K562 (cell line): ENCODE measurements around the gene ABCG2. TPM values are rescaled to one million over a fixed set of nuclear protein-coding genes. Genes with fewer than 3 reads are reported as not detected.

Experiments used
- ATAC-seq: fragments of 200-7000 bp; cut with Tn5 transposase; 3 replicates; pipeline ENCODE4 v1.9.1; 2020; ENCODE audit warnings: moderate library complexity
- BruUV-seq: library from RNA; stranded (reverse); fragments of 400-500 nt; replicated peaks from 2 replicates; lab custom pipeline; 2021; lab: Mats Ljungman, UMichigan
- CTCF ChIA-PET: fragments of 300-600 bp; formaldehyde crosslinking; extraction: SDS; loops from one replicate; lab custom pipeline; 2021; ENCODE audit warnings: low intra/inter-chr PET ratio; lab: Yijun Ruan, JAX
- POLR2A ChIA-PET: fragments of 300-600, 350-650 bp; sonication (Branson Sonifier 250); formaldehyde crosslinking; extraction: SDS; loops from one replicate; lab custom pipeline; 2021; ENCODE audit warnings: antibody characterized with exemption, inconsistent platforms; lab: Yijun Ruan, JAX
- DNase-seq, 4 experiments: peaks; one replicate each; pipeline versions ENCODE4 v3.0.0 to v3.0.0-alpha.2; 2011 to 2018; ENCODE audit warnings: low spot score in 3 of 4, mixed read lengths in 3 of 4; ENCODE audit errors: extremely low read depth in 1 of 4
- FAIRE-seq: peaks from 2 replicates; lab custom pipeline; 2011; peaks lifted over from hg19 to GRCh38; lab: Jason Lieb, UNC
- H2AFZ ChIP-seq: 2 replicates; pipeline ENCODE4 v1.6.0; 2011; ENCODE audit warnings: low read depth, low read length, control low read depth, inconsistent platforms
- H3K27ac ChIP-seq: fragments of 200-600 bp; 3 replicates; pipeline ENCODE4 v1.8.0; 2011; ENCODE audit warnings: low read depth, mild to moderate bottlenecking, control low read depth, inconsistent platforms, low read length, moderate library complexity, mixed read lengths; ENCODE audit errors: extremely low read depth
- H3K27me3 ChIP-seq, 2 experiments: fragments of 300-600 bp in 1 of 2; 2 replicates in 1 of 2; 3 replicates in 1 of 2; pipeline versions ENCODE4 v1.6.0 to v1.8.0; 2011; ENCODE audit warnings: inconsistent platforms in 2 of 2, low read length in 2 of 2, mild to moderate bottlenecking in 1 of 2, mixed read lengths in 1 of 2, moderate library complexity in 1 of 2; ENCODE audit not compliant: control insufficient read depth in 2 of 2, insufficient read depth in 2 of 2
- H3K36me3 ChIP-seq: fragments of 300-600 bp; 3 replicates; pipeline ENCODE4 v1.8.0; 2011; ENCODE audit warnings: mild to moderate bottlenecking, low read length, inconsistent platforms; ENCODE audit not compliant: control insufficient read depth, insufficient read depth
- H3K4me1 ChIP-seq, 2 experiments: fragments of 200-600 bp in 1 of 2; replicated peaks in 1 of 2; 2 replicates in 1 of 2; 3 replicates in 1 of 2; pipeline versions ENCODE4 v1.5.1 to v1.8.0; 2011; ENCODE audit warnings: inconsistent platforms in 2 of 2, low read length in 2 of 2, mild to moderate bottlenecking in 1 of 2, mixed read lengths in 1 of 2, moderate library complexity in 1 of 2; ENCODE audit not compliant: control insufficient read depth in 2 of 2, insufficient read depth in 2 of 2
- H3K4me2 ChIP-seq: 2 replicates; pipeline ENCODE4 v1.6.1; 2011; ENCODE audit warnings: low read length, control low read depth, inconsistent platforms, mixed read lengths; ENCODE audit not compliant: insufficient read depth
- H3K4me3 ChIP-seq: fragments of 200-600 bp; sonication (generic), shearing (Covaris generic); 2 replicates; pipeline ENCODE4 v1.5.1; 2016; ENCODE audit warnings: control low read depth, inconsistent platforms
- H3K79me2 ChIP-seq: fragments of 200-600 bp; 3 replicates; pipeline ENCODE4 v1.8.0; 2011; ENCODE audit warnings: low read length, inconsistent platforms; ENCODE audit not compliant: control insufficient read depth, insufficient read depth
- H3K9ac ChIP-seq, 2 experiments: 2 replicates each; pipeline versions ENCODE4 v1.6.0 to v1.6.1; 2011; ENCODE audit warnings: low read depth in 2 of 2, low read length in 2 of 2, control low read depth in 1 of 2, inconsistent platforms in 1 of 2, mild to moderate bottlenecking in 1 of 2, mixed read lengths in 1 of 2; ENCODE audit not compliant: insufficient read depth in 1 of 2
- H3K9me1 ChIP-seq: one replicate; pipeline ENCODE4 v1.6.0; 2011; ENCODE audit warnings: inconsistent platforms, mild to moderate bottlenecking, low read length, moderate library complexity; ENCODE audit not compliant: control insufficient read depth, insufficient read depth
- H3K9me3 ChIP-seq: replicated peaks from 2 replicates; pipeline ENCODE4 v1.5.1; 2011; ENCODE audit warnings: low read depth, low read length, inconsistent platforms; ENCODE audit not compliant: control insufficient read depth, insufficient read depth
- H4K20me1 ChIP-seq: replicated peaks from 2 replicates; pipeline ENCODE4 v1.6.1; 2011; ENCODE audit warnings: low read length, inconsistent platforms, mixed read lengths; ENCODE audit not compliant: control insufficient read depth, insufficient read depth
- BRD9 ChIP-seq: fragments of 450-650 bp; IDR thresholded peaks from 2 replicates; pipeline ENCODE4 v1.6.1; 2018; ENCODE audit warnings: low read depth; ENCODE audit not compliant: partially characterized antibody
- CBX3 ChIP-seq, 2 experiments: IDR thresholded peaks; 1 replicate in 1 of 2; 2 replicates in 1 of 2; pipeline ENCODE4 v1.6.1; 2012; ENCODE audit warnings: inconsistent platforms in 2 of 2, low read length in 2 of 2, borderline replicate concordance in 1 of 2, control low read depth in 1 of 2
- ETV1 ChIP-seq: fragments of 450-650 bp; conservative IDR thresholded peaks from 2 replicates; pipeline ENCODE4 v1.6.1; 2016; ENCODE audit warnings: missing genetic modification characterization, control low read depth, low read depth, missing compliant biosample characterization
- HNRNPH1 ChIP-seq: fragments of 200-400 bp; formaldehyde crosslinking; optimal IDR thresholded peaks from 2 replicates; pipeline ENCODE3; 2017; ENCODE audit warnings: low read depth, mild to moderate bottlenecking, low read length, moderate library complexity
- LCOR ChIP-seq: sonication (generic); formaldehyde crosslinking; IDR thresholded peaks from 2 replicates; pipeline ENCODE4 v1.8.0; 2022; ENCODE audit warnings: mild to moderate bottlenecking, missing genetic modification reagents
- MCM7 ChIP-seq, 2 experiments: fragments of 450-650 bp; IDR thresholded peaks; 2 replicates each; pipeline ENCODE4 v1.6.1; 2016 to 2018
- NRF1 ChIP-seq, 2 experiments: fragments of 450-650 bp; IDR thresholded peaks in 1 of 2; conservative IDR thresholded peaks in 1 of 2; 2 replicates each; pipeline ENCODE4 v1.6.1; 2014; ENCODE audit warnings: mild to moderate bottlenecking in 2 of 2
- POLR2AphosphoS5 ChIP-seq: IDR thresholded peaks from 2 replicates; pipeline ENCODE4 v1.6.1; 2011; ENCODE audit warnings: mild to moderate bottlenecking, low read depth, low read length, moderate library complexity; ENCODE audit not compliant: control insufficient read depth, insufficient read depth
- PTTG1 ChIP-seq: fragments of 450-650 bp; IDR thresholded peaks from 2 replicates; pipeline ENCODE4 v1.6.1; 2016; ENCODE audit warnings: low read depth, mild to moderate bottlenecking, missing genetic modification characterization, missing compliant biosample characterization
- RBM17 ChIP-seq: fragments of 200-400 bp; formaldehyde crosslinking; IDR thresholded peaks from 2 replicates; pipeline ENCODE4 v1.6.1; 2017; ENCODE audit warnings: low read depth, mild to moderate bottlenecking, low read length, borderline replicate concordance
- STAT5A ChIP-seq: IDR thresholded peaks from 2 replicates; pipeline ENCODE4 v1.6.1; 2012; ENCODE audit warnings: low read length, inconsistent platforms, borderline replicate concordance
- TBP ChIP-seq: optimal IDR thresholded peaks from 2 replicates; pipeline ENCODE3; 2011; ENCODE audit warnings: low read depth, low read length, improper control_type of control experiment
- TFAP4 ChIP-seq: sonication (generic); formaldehyde crosslinking; IDR thresholded peaks from 2 replicates; pipeline ENCODE4 v1.8.0; 2022; ENCODE audit warnings: missing genetic modification reagents, mild to moderate bottlenecking, moderate library complexity, borderline replicate concordance
- ZFP36 ChIP-seq: fragments of 150-350 bp; IDR thresholded peaks from 2 replicates; pipeline ENCODE4 v1.6.1; 2018; ENCODE audit warnings: low read length, low read depth; ENCODE audit not compliant: partially characterized antibody
- ZKSCAN8 ChIP-seq: fragments of 200-800 bp; sonication (Bioruptor generic); IDR thresholded peaks from 2 replicates; pipeline ENCODE4 v1.6.1; 2016; ENCODE audit warnings: missing genetic modification characterization, missing compliant biosample characterization
- ZNF174 ChIP-seq: fragments of 250-450 bp; sonication (Bioruptor Pico); IDR thresholded peaks from 2 replicates; pipeline ENCODE4 v1.4.0; 2020; ENCODE audit warnings: mild to moderate bottlenecking
- WGBS: fragments of 100-300 bp; shearing (Covaris generic); methylation state at CpG from one replicate; pipeline ENCODE4 v1.1.6; 2016; ENCODE audit warnings: low coverage, mixed read lengths; ENCODE audit not compliant: insufficient coverage; ENCODE audit errors: missing lambda C conversion rate; 5-methylcytosine and 5-hydroxymethylcytosine counted together
- in situ Hi-C: fragments of 300-500 bp; cut with MboI; formaldehyde crosslinking; loops from 4 replicates; pipeline ENCODE4 v1.15.0; 2018; ENCODE audit warnings: inconsistent platforms, mixed read lengths
- intact Hi-C: fragments of 100-400 bp; cut with micrococcal nuclease; formaldehyde crosslinking; loops from 2 replicates; pipeline ENCODE4 v1.14.2; 2022
- polyA plus RNA-seq, 8 experiments: library from polyadenylated mRNA; depleted of rRNA in 4 of 8; stranded (reverse) in 5 of 8; unstranded in 3 of 8; fragments of >200 nt; fragmentation: Nextera tagmentation in 2 of 8; fragmentation: Illumina TruSeq in 1 of 8; extraction: Ambion mirVana in 2 of 8; extraction: Trizol in 1 of 8; gene quantifications; 2 replicates each; pipeline versions ENCODE4 v1.2.1 to v1.2.3, GENCODE V29; 2011 to 2014; ENCODE audit warnings: inconsistent platforms in 1 of 8, missing spikeins in 1 of 8
- total RNA-seq, 7 experiments: library from RNA; depleted of rRNA in 6 of 7; stranded (reverse); fragments of >200 nt in 6 of 7; fragmentation: Illumina TruSeq in 2 of 7; extraction: Trizol in 2 of 7; gene quantifications; 2 replicates each; pipeline versions ENCODE4 v1.2.1 to v1.2.3, GENCODE V29; 2011 to 2021; ENCODE audit warnings: low replicate concordance in 1 of 7
- TF ChIP-seq, protein P1 (sequence below): fragments of 450-650 bp; IDR thresholded peaks from 2 replicates; pipeline ENCODE4 v1.6.1; 2016; ENCODE audit warnings: mild to moderate bottlenecking

ABCG2 gene
- total and polyA plus RNA-seq, 9 of the 15 experiments (the other 6 are each of a cell fraction or from before 2014, with no cell fraction given) = 0.01 to 0.36 (median 0.11) TPM; not detected in 4

GRCh38 chr4:88098993-88099752 is 59.3 kb downstream of the ABCG2 start:
- Histone ChIP-seq H3K4me1 (no peaks in the 10 kb centered on the region), H2AFZ (no peak overlapping the region), H4K20me1 (no peaks in the 10 kb centered on the region), H3K9me3 (no peaks in the 10 kb centered on the region), H3K4me2 (no peak overlapping the region), H3K79me2 (no peaks in the 10 kb centered on the region), H3K27me3 (no peaks in the 10 kb centered on the region; a peak in 1 of 5 replicates), H3K27ac (no peak overlapping the region), H3K4me3 (no peak overlapping the region), H3K9me1 (no peaks in the 10 kb centered on the region), H3K36me3 (no peaks in the 10 kb centered on the region), H3K9ac (no peak overlapping the region)
- intact Hi-C loops = no loop called here
- 2% methylated on average over 4 of the region's 4 CpGs for WGBS
- FAIRE-seq = no peak
- no peak for ATAC-seq
- BruUV-seq = no TSS peak
- no peak for DNase-seq
- CTCF ChIA-PET = no interaction called here
- POLR2A ChIA-PET = no interaction called here
- in situ Hi-C loops = no loop called here
- TF ChIP-seq TBP (no peak), HNRNPH1 (no peak), TFAP4 (CRISPR knock-in tag) (no peak), PTTG1 (tag) (no peak), ZFP36 (no peak), ETV1 (no peak), CBX3 (IDR thresholded peaks at IDR 0.05; ENCODE audit: borderline replicate concordance in 1 of 2, low read length in 2 of 2) (no peak), RBM17 (no peak), LCOR (no peak), POLR2AphosphoS5 (no peak), STAT5A (no peak), NRF1 (conservative IDR thresholded peaks at IDR 0.05 in 1 of 2, IDR thresholded peaks at IDR 0.05 in 1 of 2) (no peak), MCM7 (IDR thresholded peaks at IDR 0.05) (no peak), ZKSCAN8 (CRISPR knock-in tag) (no peak), BRD9 (no peak), ZNF174 (CRISPR knock-in tag) (no peak)
- TF ChIP-seq, protein P1, sequence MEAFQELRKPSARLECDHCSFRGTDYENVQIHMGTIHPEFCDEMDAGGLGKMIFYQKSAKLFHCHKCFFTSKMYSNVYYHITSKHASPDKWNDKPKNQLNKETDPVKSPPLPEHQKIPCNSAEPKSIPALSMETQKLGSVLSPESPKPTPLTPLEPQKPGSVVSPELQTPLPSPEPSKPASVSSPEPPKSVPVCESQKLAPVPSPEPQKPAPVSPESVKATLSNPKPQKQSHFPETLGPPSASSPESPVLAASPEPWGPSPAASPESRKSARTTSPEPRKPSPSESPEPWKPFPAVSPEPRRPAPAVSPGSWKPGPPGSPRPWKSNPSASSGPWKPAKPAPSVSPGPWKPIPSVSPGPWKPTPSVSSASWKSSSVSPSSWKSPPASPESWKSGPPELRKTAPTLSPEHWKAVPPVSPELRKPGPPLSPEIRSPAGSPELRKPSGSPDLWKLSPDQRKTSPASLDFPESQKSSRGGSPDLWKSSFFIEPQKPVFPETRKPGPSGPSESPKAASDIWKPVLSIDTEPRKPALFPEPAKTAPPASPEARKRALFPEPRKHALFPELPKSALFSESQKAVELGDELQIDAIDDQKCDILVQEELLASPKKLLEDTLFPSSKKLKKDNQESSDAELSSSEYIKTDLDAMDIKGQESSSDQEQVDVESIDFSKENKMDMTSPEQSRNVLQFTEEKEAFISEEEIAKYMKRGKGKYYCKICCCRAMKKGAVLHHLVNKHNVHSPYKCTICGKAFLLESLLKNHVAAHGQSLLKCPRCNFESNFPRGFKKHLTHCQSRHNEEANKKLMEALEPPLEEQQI = no peak
